ENCODE results near the gene ACTR6. TPM values are rescaled to one million over a fixed set of nuclear protein-coding genes. Genes with fewer than 3 reads are reported as not detected.
"Not testable (repeated sequence)": the region's sequence is repeated elsewhere in the genome, so short reads cannot be mapped to it uniquely, and the experiment has no call there.

The ACTR6 gene
- total RNA-seq, result 23.4 and 29.4 TPM in 2 replicates
- polyA plus RNA-seq (2012), result 16.0 TPM

- peak; percentile 98 for DNase-seq (ENCODE audit: low read depth)
Measured at GRCh38 chr12:100200463-100201181, at the start of gene ACTR6. Gene ACTR6 (plus strand): TSS chr12:100200815. CDS start chr12:100200852, 37 bp downstream.

- no peak for DNase-seq (ENCODE audit: low read depth)
Measured at GRCh38 chr12:100151769-100152168, 48.8 kb upstream of the ACTR6 start.

GRCh38 chr12:100153131-100153530 is 47.5 kb upstream of the ACTR6 start:
- DNase-seq (ENCODE audit: low read depth), result no peak

GRCh38 chr12:100154474-100155247 is 46.0 kb upstream of the ACTR6 start:
- peak; percentile 74 for DNase-seq (ENCODE audit: low read depth)

- DNase-seq (ENCODE audit: low read depth), result peak; percentile 27
Measured at GRCh38 chr12:100156731-100157426, 43.7 kb upstream of the ACTR6 start.

- DNase-seq (ENCODE audit: low read depth), result no peak
Measured at GRCh38 chr12:100157427-100157821, 43.2 kb upstream of the ACTR6 start.

GRCh38 chr12:100158535-100158934 is 42.1 kb upstream of the ACTR6 start:
- no peak for DNase-seq (ENCODE audit: low read depth)

- DNase-seq (ENCODE audit: low read depth), result no peak
Measured at GRCh38 chr12:100159391-100160104, 41.1 kb upstream of the ACTR6 start.

GRCh38 chr12:100163416-100164152 is 37.0 kb upstream of the ACTR6 start:
- DNase-seq (ENCODE audit: low read depth), result peak; percentile 80

- DNase-seq (ENCODE audit: low read depth), result no peak
Measured at GRCh38 chr12:100164153-100164704, 36.4 kb upstream of the ACTR6 start.

GRCh38 chr12:100165356-100165755 is 35.3 kb upstream of the ACTR6 start:
- no peak for DNase-seq (ENCODE audit: low read depth)

- DNase-seq (ENCODE audit: low read depth), result peak; percentile 81
Measured at GRCh38 chr12:100166232-100166631, 34.4 kb upstream of the ACTR6 start.

GRCh38 chr12:100168562-100168961 is 32.1 kb upstream of the ACTR6 start:
- DNase-seq (ENCODE audit: low read depth), result peak; percentile 9

- peak; percentile 4 for DNase-seq (ENCODE audit: low read depth)
Measured at GRCh38 chr12:100169345-100169744, 31.3 kb upstream of the ACTR6 start.

- DNase-seq (ENCODE audit: low read depth), result peak; percentile 7
Measured at GRCh38 chr12:100170313-100170858, 30.2 kb upstream of the ACTR6 start.

GRCh38 chr12:100171248-100171647 is 29.4 kb upstream of the ACTR6 start:
- DNase-seq (ENCODE audit: low read depth), result peak; percentile 24

- no peak for DNase-seq (ENCODE audit: low read depth)
Measured at GRCh38 chr12:100173111-100173510, 27.5 kb upstream of the ACTR6 start.

- no peak for DNase-seq (ENCODE audit: low read depth)
Measured at GRCh38 chr12:100174495-100174894, 26.1 kb upstream of the ACTR6 start.

GRCh38 chr12:100176493-100176892 is 24.1 kb upstream of the ACTR6 start:
- not testable (repeated sequence) for DNase-seq (ENCODE audit: low read depth)

GRCh38 chr12:100179252-100179651 is 21.4 kb upstream of the ACTR6 start:
- no peak for DNase-seq (ENCODE audit: low read depth)
